K562 (cell line): ENCODE measurements around the gene TTLL10. TPM values are rescaled to one million over a fixed set of nuclear protein-coding genes. Genes with fewer than 3 reads are reported as not detected.
A peak's percentile ranks its signal among the peaks of the same experiment; 100 is the strongest.

Source experiments
- ATAC-seq: fragments of 200-7000 bp; cut with Tn5 transposase; 3 replicates; pipeline ENCODE4 v1.9.1; 2020; ENCODE audit warnings: moderate library complexity
- BruUV-seq: library from RNA; stranded (reverse); fragments of 400-500 nt; replicated peaks from 2 replicates; lab custom pipeline; 2021; lab: Mats Ljungman, UMichigan
- CTCF ChIA-PET: fragments of 300-600 bp; formaldehyde crosslinking; extraction: SDS; loops from one replicate; lab custom pipeline; 2021; ENCODE audit warnings: low intra/inter-chr PET ratio; lab: Yijun Ruan, JAX
- POLR2A ChIA-PET: fragments of 300-600, 350-650 bp; sonication (Branson Sonifier 250); formaldehyde crosslinking; extraction: SDS; loops from one replicate; lab custom pipeline; 2021; ENCODE audit warnings: antibody characterized with exemption, inconsistent platforms; lab: Yijun Ruan, JAX
- DNase-seq, 4 experiments: peaks; one replicate each; pipeline versions ENCODE4 v3.0.0 to v3.0.0-alpha.2; 2011 to 2018; ENCODE audit warnings: low spot score in 3 of 4, mixed read lengths in 3 of 4; ENCODE audit errors: extremely low read depth in 1 of 4
- FAIRE-seq: peaks from 2 replicates; lab custom pipeline; 2011; peaks lifted over from hg19 to GRCh38; lab: Jason Lieb, UNC
- H2AFZ ChIP-seq: 2 replicates; pipeline ENCODE4 v1.6.0; 2011; ENCODE audit warnings: low read depth, low read length, control low read depth, inconsistent platforms
- H3K27ac ChIP-seq: fragments of 200-600 bp; 3 replicates; pipeline ENCODE4 v1.8.0; 2011; ENCODE audit warnings: low read depth, mild to moderate bottlenecking, control low read depth, inconsistent platforms, low read length, moderate library complexity, mixed read lengths; ENCODE audit errors: extremely low read depth
- H3K27me3 ChIP-seq, 2 experiments: fragments of 300-600 bp in 1 of 2; 2 replicates in 1 of 2; 3 replicates in 1 of 2; pipeline versions ENCODE4 v1.6.0 to v1.8.0; 2011; ENCODE audit warnings: inconsistent platforms in 2 of 2, low read length in 2 of 2, mild to moderate bottlenecking in 1 of 2, mixed read lengths in 1 of 2, moderate library complexity in 1 of 2; ENCODE audit not compliant: control insufficient read depth in 2 of 2, insufficient read depth in 2 of 2
- H3K36me3 ChIP-seq: fragments of 300-600 bp; 3 replicates; pipeline ENCODE4 v1.8.0; 2011; ENCODE audit warnings: mild to moderate bottlenecking, low read length, inconsistent platforms; ENCODE audit not compliant: control insufficient read depth, insufficient read depth
- H3K4me1 ChIP-seq, 2 experiments: fragments of 200-600 bp in 1 of 2; replicated peaks in 1 of 2; 2 replicates in 1 of 2; 3 replicates in 1 of 2; pipeline versions ENCODE4 v1.5.1 to v1.8.0; 2011; ENCODE audit warnings: inconsistent platforms in 2 of 2, low read length in 2 of 2, mild to moderate bottlenecking in 1 of 2, mixed read lengths in 1 of 2, moderate library complexity in 1 of 2; ENCODE audit not compliant: control insufficient read depth in 2 of 2, insufficient read depth in 2 of 2
- H3K4me2 ChIP-seq: 2 replicates; pipeline ENCODE4 v1.6.1; 2011; ENCODE audit warnings: low read length, control low read depth, inconsistent platforms, mixed read lengths; ENCODE audit not compliant: insufficient read depth
- H3K4me3 ChIP-seq: fragments of 200-600 bp; sonication (generic), shearing (Covaris generic); 2 replicates; pipeline ENCODE4 v1.5.1; 2016; ENCODE audit warnings: control low read depth, inconsistent platforms
- H3K79me2 ChIP-seq: fragments of 200-600 bp; 3 replicates; pipeline ENCODE4 v1.8.0; 2011; ENCODE audit warnings: low read length, inconsistent platforms; ENCODE audit not compliant: control insufficient read depth, insufficient read depth
- H3K9ac ChIP-seq, 2 experiments: 2 replicates each; pipeline versions ENCODE4 v1.6.0 to v1.6.1; 2011; ENCODE audit warnings: low read depth in 2 of 2, low read length in 2 of 2, control low read depth in 1 of 2, inconsistent platforms in 1 of 2, mild to moderate bottlenecking in 1 of 2, mixed read lengths in 1 of 2; ENCODE audit not compliant: insufficient read depth in 1 of 2
- H3K9me1 ChIP-seq: one replicate; pipeline ENCODE4 v1.6.0; 2011; ENCODE audit warnings: inconsistent platforms, mild to moderate bottlenecking, low read length, moderate library complexity; ENCODE audit not compliant: control insufficient read depth, insufficient read depth
- H3K9me3 ChIP-seq: replicated peaks from 2 replicates; pipeline ENCODE4 v1.5.1; 2011; ENCODE audit warnings: low read depth, low read length, inconsistent platforms; ENCODE audit not compliant: control insufficient read depth, insufficient read depth
- H4K20me1 ChIP-seq: replicated peaks from 2 replicates; pipeline ENCODE4 v1.6.1; 2011; ENCODE audit warnings: low read length, inconsistent platforms, mixed read lengths; ENCODE audit not compliant: control insufficient read depth, insufficient read depth
- EWSR1 ChIP-seq: fragments of 450-650 bp; IDR thresholded peaks from 2 replicates; pipeline ENCODE4 v1.6.1; 2018; ENCODE audit warnings: borderline replicate concordance, mild to moderate bottlenecking, low read depth, moderate library complexity; ENCODE audit not compliant: partially characterized antibody
- HDGF ChIP-seq: fragments of 450-650 bp; IDR thresholded peaks from 2 replicates; pipeline ENCODE4 v1.6.1; 2016
- MTA3 ChIP-seq: fragments of 450-650 bp; formaldehyde crosslinking; IDR thresholded peaks from 2 replicates; pipeline ENCODE4 v1.6.1; 2017; ENCODE audit warnings: mild to moderate bottlenecking, borderline replicate concordance
- NRF1 ChIP-seq, 2 experiments: fragments of 450-650 bp; IDR thresholded peaks in 1 of 2; conservative IDR thresholded peaks in 1 of 2; 2 replicates each; pipeline ENCODE4 v1.6.1; 2014; ENCODE audit warnings: mild to moderate bottlenecking in 2 of 2
- SAFB ChIP-seq: fragments of 200-400 bp; formaldehyde crosslinking; IDR thresholded peaks from 2 replicates; pipeline ENCODE4 v1.6.1; 2017; ENCODE audit warnings: low read depth, low read length, borderline replicate concordance
- WGBS: fragments of 100-300 bp; shearing (Covaris generic); methylation state at CpG from one replicate; pipeline ENCODE4 v1.1.6; 2016; ENCODE audit warnings: low coverage, mixed read lengths; ENCODE audit not compliant: insufficient coverage; ENCODE audit errors: missing lambda C conversion rate; 5-methylcytosine and 5-hydroxymethylcytosine counted together
- in situ Hi-C: fragments of 300-500 bp; cut with MboI; formaldehyde crosslinking; loops from 4 replicates; pipeline ENCODE4 v1.15.0; 2018; ENCODE audit warnings: inconsistent platforms, mixed read lengths
- intact Hi-C: fragments of 100-400 bp; cut with micrococcal nuclease; formaldehyde crosslinking; loops from 2 replicates; pipeline ENCODE4 v1.14.2; 2022
- polyA plus RNA-seq, 8 experiments: library from polyadenylated mRNA; depleted of rRNA in 4 of 8; stranded (reverse) in 5 of 8; unstranded in 3 of 8; fragments of >200 nt; fragmentation: Nextera tagmentation in 2 of 8; fragmentation: Illumina TruSeq in 1 of 8; extraction: Ambion mirVana in 2 of 8; extraction: Trizol in 1 of 8; gene quantifications; 2 replicates each; pipeline versions ENCODE4 v1.2.1 to v1.2.3, GENCODE V29; 2011 to 2014; ENCODE audit warnings: inconsistent platforms in 1 of 8, missing spikeins in 1 of 8
- total RNA-seq, 7 experiments: library from RNA; depleted of rRNA in 6 of 7; stranded (reverse); fragments of >200 nt in 6 of 7; fragmentation: Illumina TruSeq in 2 of 7; extraction: Trizol in 2 of 7; gene quantifications; 2 replicates each; pipeline versions ENCODE4 v1.2.1 to v1.2.3, GENCODE V29; 2011 to 2021; ENCODE audit warnings: low replicate concordance in 1 of 7

TTLL10 gene
- total and polyA plus RNA-seq, 9 of the 15 experiments (the other 6 are each of a cell fraction or from before 2014, with no cell fraction given) = not detected

GRCh38 chr1:1210726-1211540 is 37.3 kb downstream of the TTLL10 start:
- Histone ChIP-seq H3K9me3 (no peaks in the 10 kb centered on the region), H4K20me1 (no peaks in the 10 kb centered on the region; the same call in 1 of the 2 replicates), H3K4me2 (no peak overlapping the region), H3K4me3 (no peak overlapping the region), H2AFZ (no peak overlapping the region), H3K4me1 (peaks cover 13 to 92% of the 10 kb centered on the region in 2 experiments; a peak in 4 of 5 replicates), H3K36me3 (peaks cover 5% of the 10 kb centered on the region; the same call in 1 of the 3 replicates), H3K27ac (no peak overlapping the region), H3K27me3 (no peaks in the 10 kb centered on the region), H3K9ac (peak overlapping the region in 1 of 2 experiments; percentile 59; a peak in 1 of 4 replicates), H3K9me1 (no peaks in the 10 kb centered on the region), H3K79me2 (no peaks in the 10 kb centered on the region)
- CTCF ChIA-PET = no interaction called here
- WGBS = 76% methylated on average over 28 of the region's 31 CpGs
- POLR2A ChIA-PET = interaction anchor here (2.3 kb wide), 1 partner anchor 20 kb away, joined by 7 read pairs; no protein-coding TSS in a partner anchor
- no peak for TF ChIP-seq MTA3
- no peak for TF ChIP-seq HDGF
- no peak for TF ChIP-seq NRF1 (conservative IDR thresholded peaks at IDR 0.05 in 1 of 2, IDR thresholded peaks at IDR 0.05 in 1 of 2)
- no peak for TF ChIP-seq EWSR1
- no peak for TF ChIP-seq SAFB
- no TSS peak for BruUV-seq
- ATAC-seq (no peak), DNase-seq (no peak), FAIRE-seq (no peak)
- intact Hi-C loops (no loop called here), in situ Hi-C loops (no loop called here)
